HCT116 (cell line): ENCODE measurements around the gene PRC1.
"Not testable (repeated sequence)": the region's sequence is repeated elsewhere in the genome, so short reads cannot be mapped to it uniquely, and the experiment has no call there.

ENCODE experiments used
- EZH2 ChIP-seq: fragments of 200-600 bp; sonication (generic); IDR thresholded peaks from 2 replicates; pipeline ENCODE4 v1.6.1; 2017; ENCODE audit warnings: antibody characterized with exemption, mixed run types
- EZH2phosphoT487 ChIP-seq: fragments of 200-600 bp; IDR thresholded peaks from 2 replicates; pipeline ENCODE4 v1.6.1; 2018; ENCODE audit warnings: antibody characterized with exemption, borderline replicate concordance
- POLR2A ChIP-seq: IDR thresholded peaks from 2 replicates; pipeline ENCODE4 v1.7.0; 2011; ENCODE audit warnings: borderline replicate concordance; ENCODE audit not compliant: insufficient read depth, insufficient read length; ENCODE audit errors: extremely low read depth
- POLR2AphosphoS5 ChIP-seq: IDR thresholded peaks from 2 replicates; pipeline ENCODE4 v1.6.1; 2011; ENCODE audit warnings: mild to moderate bottlenecking, low read depth, low read length, moderate library complexity
- SP1 ChIP-seq: IDR thresholded peaks from 2 replicates; pipeline ENCODE4 v1.6.1; 2012; ENCODE audit warnings: low read depth
- TF ChIP-seq, protein P1 (sequence below), 3 experiments: fragments of 200-600 bp in 1 of 3; sonication (generic) in 1 of 3; IDR thresholded peaks in 2 of 3; conservative IDR thresholded peaks in 1 of 3; 2 replicates each; pipeline ENCODE4 v1.5.1; 2012 to 2017; ENCODE audit warnings: low read depth in 2 of 3, low read length in 2 of 3, antibody characterized with exemption in 1 of 3, borderline replicate concordance in 1 of 3, control low read depth in 1 of 3, mild to moderate bottlenecking in 1 of 3, mixed read lengths in 1 of 3, mixed run types in 1 of 3, moderate library complexity in 1 of 3; ENCODE audit not compliant: insufficient read depth in 1 of 3
- TF ChIP-seq, protein P2 (sequence below): IDR thresholded peaks from 2 replicates; pipeline ENCODE4 v1.6.1; 2012; ENCODE audit warnings: low read depth
- TF ChIP-seq, protein P3 (sequence below): IDR thresholded peaks from 2 replicates; pipeline ENCODE4 v1.6.1; 2012
- TF ChIP-seq, protein P4 (sequence below): IDR thresholded peaks from 2 replicates; pipeline ENCODE4 v1.6.1; 2012
- TF ChIP-seq, protein P5 (sequence below): IDR thresholded peaks from 2 replicates; pipeline ENCODE4 v1.6.1; 2011; ENCODE audit warnings: mild to moderate bottlenecking, low read length, moderate library complexity; ENCODE audit not compliant: insufficient replicate concordance; ENCODE audit errors: extremely low read depth

DNA sequence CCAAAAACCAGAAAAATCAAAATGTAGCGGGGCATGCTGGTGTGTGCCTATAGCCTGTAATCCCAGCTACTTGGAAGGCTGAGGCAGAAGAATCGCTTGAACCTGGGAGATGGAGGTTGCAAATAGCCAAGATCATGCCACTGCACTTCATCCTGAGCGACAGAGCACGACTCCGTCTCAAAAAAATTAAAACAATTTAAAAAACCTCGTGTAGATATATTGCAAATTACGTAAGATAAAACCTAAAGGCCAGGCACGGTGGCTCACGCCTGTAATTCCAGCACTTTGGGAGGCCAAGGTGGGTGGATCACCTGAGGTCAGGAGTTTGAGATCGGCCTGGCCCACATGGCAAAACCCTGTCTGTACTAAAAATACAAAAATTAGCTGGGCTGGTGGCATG lies 67.6 kb downstream of the PRC1 start:
- TF ChIP-seq, protein P1, sequence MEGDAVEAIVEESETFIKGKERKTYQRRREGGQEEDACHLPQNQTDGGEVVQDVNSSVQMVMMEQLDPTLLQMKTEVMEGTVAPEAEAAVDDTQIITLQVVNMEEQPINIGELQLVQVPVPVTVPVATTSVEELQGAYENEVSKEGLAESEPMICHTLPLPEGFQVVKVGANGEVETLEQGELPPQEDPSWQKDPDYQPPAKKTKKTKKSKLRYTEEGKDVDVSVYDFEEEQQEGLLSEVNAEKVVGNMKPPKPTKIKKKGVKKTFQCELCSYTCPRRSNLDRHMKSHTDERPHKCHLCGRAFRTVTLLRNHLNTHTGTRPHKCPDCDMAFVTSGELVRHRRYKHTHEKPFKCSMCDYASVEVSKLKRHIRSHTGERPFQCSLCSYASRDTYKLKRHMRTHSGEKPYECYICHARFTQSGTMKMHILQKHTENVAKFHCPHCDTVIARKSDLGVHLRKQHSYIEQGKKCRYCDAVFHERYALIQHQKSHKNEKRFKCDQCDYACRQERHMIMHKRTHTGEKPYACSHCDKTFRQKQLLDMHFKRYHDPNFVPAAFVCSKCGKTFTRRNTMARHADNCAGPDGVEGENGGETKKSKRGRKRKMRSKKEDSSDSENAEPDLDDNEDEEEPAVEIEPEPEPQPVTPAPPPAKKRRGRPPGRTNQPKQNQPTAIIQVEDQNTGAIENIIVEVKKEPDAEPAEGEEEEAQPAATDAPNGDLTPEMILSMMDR (IDR thresholded peaks at IDR 0.05 in 2 of 3, conservative IDR thresholded peaks at IDR 0.05 in 1 of 3; ENCODE audit: borderline replicate concordance in 1 of 3, insufficient read depth in 1 of 3, low read depth in 2 of 3, low read length in 2 of 3), result not testable (repeated sequence)
- TF ChIP-seq SP1, POLR2AphosphoS5, EZH2, POLR2A, EZH2phosphoT487: not testable (repeated sequence)
- TF ChIP-seq, protein P2, sequence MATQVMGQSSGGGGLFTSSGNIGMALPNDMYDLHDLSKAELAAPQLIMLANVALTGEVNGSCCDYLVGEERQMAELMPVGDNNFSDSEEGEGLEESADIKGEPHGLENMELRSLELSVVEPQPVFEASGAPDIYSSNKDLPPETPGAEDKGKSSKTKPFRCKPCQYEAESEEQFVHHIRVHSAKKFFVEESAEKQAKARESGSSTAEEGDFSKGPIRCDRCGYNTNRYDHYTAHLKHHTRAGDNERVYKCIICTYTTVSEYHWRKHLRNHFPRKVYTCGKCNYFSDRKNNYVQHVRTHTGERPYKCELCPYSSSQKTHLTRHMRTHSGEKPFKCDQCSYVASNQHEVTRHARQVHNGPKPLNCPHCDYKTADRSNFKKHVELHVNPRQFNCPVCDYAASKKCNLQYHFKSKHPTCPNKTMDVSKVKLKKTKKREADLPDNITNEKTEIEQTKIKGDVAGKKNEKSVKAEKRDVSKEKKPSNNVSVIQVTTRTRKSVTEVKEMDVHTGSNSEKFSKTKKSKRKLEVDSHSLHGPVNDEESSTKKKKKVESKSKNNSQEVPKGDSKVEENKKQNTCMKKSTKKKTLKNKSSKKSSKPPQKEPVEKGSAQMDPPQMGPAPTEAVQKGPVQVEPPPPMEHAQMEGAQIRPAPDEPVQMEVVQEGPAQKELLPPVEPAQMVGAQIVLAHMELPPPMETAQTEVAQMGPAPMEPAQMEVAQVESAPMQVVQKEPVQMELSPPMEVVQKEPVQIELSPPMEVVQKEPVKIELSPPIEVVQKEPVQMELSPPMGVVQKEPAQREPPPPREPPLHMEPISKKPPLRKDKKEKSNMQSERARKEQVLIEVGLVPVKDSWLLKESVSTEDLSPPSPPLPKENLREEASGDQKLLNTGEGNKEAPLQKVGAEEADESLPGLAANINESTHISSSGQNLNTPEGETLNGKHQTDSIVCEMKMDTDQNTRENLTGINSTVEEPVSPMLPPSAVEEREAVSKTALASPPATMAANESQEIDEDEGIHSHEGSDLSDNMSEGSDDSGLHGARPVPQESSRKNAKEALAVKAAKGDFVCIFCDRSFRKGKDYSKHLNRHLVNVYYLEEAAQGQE, result not testable (repeated sequence)
- TF ChIP-seq, protein P3, sequence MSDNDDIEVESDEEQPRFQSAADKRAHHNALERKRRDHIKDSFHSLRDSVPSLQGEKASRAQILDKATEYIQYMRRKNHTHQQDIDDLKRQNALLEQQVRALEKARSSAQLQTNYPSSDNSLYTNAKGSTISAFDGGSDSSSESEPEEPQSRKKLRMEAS, result not testable (repeated sequence)
- TF ChIP-seq, protein P4, sequence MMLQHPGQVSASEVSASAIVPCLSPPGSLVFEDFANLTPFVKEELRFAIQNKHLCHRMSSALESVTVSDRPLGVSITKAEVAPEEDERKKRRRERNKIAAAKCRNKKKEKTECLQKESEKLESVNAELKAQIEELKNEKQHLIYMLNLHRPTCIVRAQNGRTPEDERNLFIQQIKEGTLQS, result not testable (repeated sequence)
- TF ChIP-seq, protein P5, sequence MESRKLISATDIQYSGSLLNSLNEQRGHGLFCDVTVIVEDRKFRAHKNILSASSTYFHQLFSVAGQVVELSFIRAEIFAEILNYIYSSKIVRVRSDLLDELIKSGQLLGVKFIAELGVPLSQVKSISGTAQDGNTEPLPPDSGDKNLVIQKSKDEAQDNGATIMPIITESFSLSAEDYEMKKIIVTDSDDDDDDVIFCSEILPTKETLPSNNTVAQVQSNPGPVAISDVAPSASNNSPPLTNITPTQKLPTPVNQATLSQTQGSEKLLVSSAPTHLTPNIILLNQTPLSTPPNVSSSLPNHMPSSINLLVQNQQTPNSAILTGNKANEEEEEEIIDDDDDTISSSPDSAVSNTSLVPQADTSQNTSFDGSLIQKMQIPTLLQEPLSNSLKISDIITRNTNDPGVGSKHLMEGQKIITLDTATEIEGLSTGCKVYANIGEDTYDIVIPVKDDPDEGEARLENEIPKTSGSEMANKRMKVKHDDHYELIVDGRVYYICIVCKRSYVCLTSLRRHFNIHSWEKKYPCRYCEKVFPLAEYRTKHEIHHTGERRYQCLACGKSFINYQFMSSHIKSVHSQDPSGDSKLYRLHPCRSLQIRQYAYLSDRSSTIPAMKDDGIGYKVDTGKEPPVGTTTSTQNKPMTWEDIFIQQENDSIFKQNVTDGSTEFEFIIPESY, result not testable (repeated sequence)
